HEK293T (cell line): ENCODE data around the gene PHB1.

Source experiments
- CTCF ChIA-PET: fragments of 350-600 bp; formaldehyde crosslinking; extraction: SDS; loops from one replicate; lab custom pipeline; 2021; ENCODE audit warnings: antibody characterized with exemption, inconsistent platforms; lab: Yijun Ruan, JAX
- POLR2A ChIA-PET: fragments of 350-600 bp; formaldehyde crosslinking; extraction: SDS; loops from one replicate; lab custom pipeline; 2020; ENCODE audit warnings: antibody characterized with exemption, inconsistent platforms; lab: Yijun Ruan, JAX
- DNase-seq: peaks from one replicate; pipeline ENCODE4 v3.0.0; 2012; ENCODE audit warnings: mixed read lengths; ENCODE audit errors: extremely low spot score
- ARNT ChIP-seq: fragments of 450-650 bp; IDR thresholded peaks from 2 replicates; pipeline ENCODE4 v1.6.1; 2017; ENCODE audit warnings: mild to moderate bottlenecking
- BHLHE40 ChIP-seq: fragments of 450-650 bp; IDR thresholded peaks from 2 replicates; pipeline ENCODE4 v1.6.1; 2016; ENCODE audit warnings: mild to moderate bottlenecking, moderate library complexity, borderline replicate concordance
- CTBP1 ChIP-seq: fragments of 450-650 bp; IDR thresholded peaks from 2 replicates; pipeline ENCODE4 v1.6.1; 2016; ENCODE audit warnings: borderline replicate concordance
- ELF4 ChIP-seq: fragments of 450-650 bp; IDR thresholded peaks from 2 replicates; pipeline ENCODE4 v1.6.1; 2017; ENCODE audit warnings: antibody characterized with exemption
- FOXA1 ChIP-seq: fragments of 450-650 bp; IDR thresholded peaks from 2 replicates; pipeline ENCODE4 v1.6.1; 2016; ENCODE audit warnings: mild to moderate bottlenecking
- FOXK2 ChIP-seq: fragments of 450-650 bp; IDR thresholded peaks from 2 replicates; pipeline ENCODE4 v1.6.1; 2016; ENCODE audit warnings: mild to moderate bottlenecking
- FOXM1 ChIP-seq: fragments of 450-650 bp; IDR thresholded peaks from 2 replicates; pipeline ENCODE4 v1.6.1; 2017; ENCODE audit warnings: mild to moderate bottlenecking, borderline replicate concordance
- HDGF ChIP-seq: fragments of 450-650 bp; IDR thresholded peaks from 2 replicates; pipeline ENCODE4 v1.6.1; 2017; ENCODE audit warnings: antibody characterized with exemption, borderline replicate concordance
- L3MBTL2 ChIP-seq: fragments of 450-650 bp; conservative IDR thresholded peaks from 2 replicates; pipeline ENCODE4 v1.6.1; 2016; ENCODE audit warnings: mild to moderate bottlenecking
- LEF1 ChIP-seq: fragments of 450-650 bp; IDR thresholded peaks from 2 replicates; pipeline ENCODE4 v1.6.1; 2017; ENCODE audit warnings: mild to moderate bottlenecking, borderline replicate concordance
- NFRKB ChIP-seq: fragments of 450-650 bp; IDR thresholded peaks from 2 replicates; pipeline ENCODE4 v1.6.1; 2016; ENCODE audit warnings: mild to moderate bottlenecking, moderate library complexity
- SP1 ChIP-seq: fragments of 450-650 bp; IDR thresholded peaks from 2 replicates; pipeline ENCODE4 v1.6.1; 2017
- SUZ12 ChIP-seq: fragments of 450-650 bp; IDR thresholded peaks from 2 replicates; pipeline ENCODE4 v1.6.1; 2016; ENCODE audit warnings: mild to moderate bottlenecking
- TARDBP ChIP-seq: fragments of 450-650 bp; IDR thresholded peaks from 2 replicates; pipeline ENCODE4 v1.6.1; 2016
- ZNF384 ChIP-seq: fragments of 450-650 bp; IDR thresholded peaks from 2 replicates; pipeline ENCODE4 v1.6.1; 2016
- TF ChIP-seq, protein P1 (sequence below): fragments of 450-650 bp; IDR thresholded peaks from 2 replicates; pipeline ENCODE4 v1.6.1; 2016

The PHB1 gene

GRCh38 chr17:49441578-49441977, 26.9 kb upstream of the PHB1 start:
- ChIA-PET POLR2A (no interaction called here), CTCF (interaction anchor here (1.0 kb wide), 1 partner anchor 42 kb away, joined by 3 read pairs; no protein-coding TSS in a partner anchor)
- TF ChIP-seq ARNT (no peak), NFRKB (no peak), FOXM1 (no peak), BHLHE40 (no peak), L3MBTL2 (no peak), FOXA1 (no peak), HDGF (no peak), CTBP1 (no peak), ELF4 (no peak), ZNF384 (no peak)
- no peak for DNase-seq

GRCh38 chr17:49440581-49440980, 25.9 kb upstream of the PHB1 start:
- no peak for DNase-seq
- CTCF ChIA-PET, result no interaction called here
- TF ChIP-seq FOXA1 (no peak), SP1 (no peak), NFRKB (no peak), BHLHE40 (no peak), ZNF384 (no peak), FOXM1 (no peak), CTBP1 (no peak)
- TF ChIP-seq, protein P1, sequence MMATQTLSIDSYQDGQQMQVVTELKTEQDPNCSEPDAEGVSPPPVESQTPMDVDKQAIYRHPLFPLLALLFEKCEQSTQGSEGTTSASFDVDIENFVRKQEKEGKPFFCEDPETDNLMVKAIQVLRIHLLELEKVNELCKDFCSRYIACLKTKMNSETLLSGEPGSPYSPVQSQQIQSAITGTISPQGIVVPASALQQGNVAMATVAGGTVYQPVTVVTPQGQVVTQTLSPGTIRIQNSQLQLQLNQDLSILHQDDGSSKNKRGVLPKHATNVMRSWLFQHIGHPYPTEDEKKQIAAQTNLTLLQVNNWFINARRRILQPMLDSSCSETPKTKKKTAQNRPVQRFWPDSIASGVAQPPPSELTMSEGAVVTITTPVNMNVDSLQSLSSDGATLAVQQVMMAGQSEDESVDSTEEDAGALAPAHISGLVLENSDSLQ, result no peak
- POLR2A ChIA-PET, result no interaction called here

- CTCF ChIA-PET, result interaction anchor here (0.9 kb wide), 1 partner anchor 117 kb away, joined by 3 read pairs; no protein-coding TSS in a partner anchor
- no peak for TF ChIP-seq TARDBP
- TF ChIP-seq ARNT, result no peak
- no peak for TF ChIP-seq ZNF384
- POLR2A ChIA-PET, result no interaction called here
These were observed 25.2 kb upstream of the PHB1 start for GRCh38 chr17:49439673-49440571.

DNA sequence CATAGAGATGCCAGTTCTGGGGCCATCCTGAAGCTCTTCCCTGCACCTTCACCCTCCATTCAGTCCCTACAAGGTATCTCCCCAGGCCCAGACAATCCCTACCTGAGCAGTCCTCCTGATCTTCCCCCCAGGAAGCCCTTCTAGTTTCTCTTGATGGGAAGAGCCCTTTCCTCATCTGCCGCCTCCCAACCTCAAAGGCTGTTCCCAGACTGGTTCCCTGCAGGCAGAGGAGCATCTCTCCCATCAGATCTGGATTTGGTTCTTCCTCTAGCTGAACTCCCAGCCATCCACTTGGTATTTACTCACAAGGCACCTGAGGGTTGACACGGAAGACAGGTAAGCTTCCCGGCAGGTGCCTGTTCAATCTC, 24.6 kb upstream of the PHB1 start:
- POLR2A ChIA-PET, result no interaction called here

More at GRCh38 chr17:49439673-49440571, 25.2 kb upstream of the PHB1 start:
- DNase-seq, result no peak

GRCh38 chr17:49438436-49439278, 24.0 kb upstream of the PHB1 start:
- no peak for DNase-seq
- ChIA-PET CTCF (interaction anchor here (0.5 to 5.9 kb wide), 3 partner anchors 13 to 118 kb away, joined by 3 to 63 read pairs (median 3); no protein-coding TSS in a partner anchor), POLR2A (interaction anchor here (1.5 kb wide), 1 partner anchor 24 kb away, joined by 4 read pairs; the partner anchor contains the start of gene PHB1)
- TF ChIP-seq TARDBP, result no peak
- no peak for TF ChIP-seq ELF4
- no peak for TF ChIP-seq FOXA1
- no peak for TF ChIP-seq LEF1
- TF ChIP-seq, protein P1, result no peak
- no peak for TF ChIP-seq HDGF
- TF ChIP-seq NFRKB, result no peak
- TF ChIP-seq SP1, result no peak
- TF ChIP-seq L3MBTL2, result no peak
- no peak for TF ChIP-seq ZNF384
- no peak for TF ChIP-seq FOXM1
- TF ChIP-seq BHLHE40, result no peak

More for the DNA sequence above, 24.6 kb upstream of the PHB1 start:
- TF ChIP-seq SP1 (no peak), TARDBP (no peak), ZNF384 (no peak), FOXK2 (no peak), BHLHE40 (no peak), SUZ12 (no peak), ELF4 (no peak), L3MBTL2 (no peak), ARNT (no peak), FOXM1 (no peak)
- CTCF ChIA-PET, result interaction anchor here (0.9 to 5.9 kb wide), 2 partner anchors 117 kb away, joined by 3 to 63 read pairs; no protein-coding TSS in a partner anchor
- DNase-seq, result no peak

DNA sequence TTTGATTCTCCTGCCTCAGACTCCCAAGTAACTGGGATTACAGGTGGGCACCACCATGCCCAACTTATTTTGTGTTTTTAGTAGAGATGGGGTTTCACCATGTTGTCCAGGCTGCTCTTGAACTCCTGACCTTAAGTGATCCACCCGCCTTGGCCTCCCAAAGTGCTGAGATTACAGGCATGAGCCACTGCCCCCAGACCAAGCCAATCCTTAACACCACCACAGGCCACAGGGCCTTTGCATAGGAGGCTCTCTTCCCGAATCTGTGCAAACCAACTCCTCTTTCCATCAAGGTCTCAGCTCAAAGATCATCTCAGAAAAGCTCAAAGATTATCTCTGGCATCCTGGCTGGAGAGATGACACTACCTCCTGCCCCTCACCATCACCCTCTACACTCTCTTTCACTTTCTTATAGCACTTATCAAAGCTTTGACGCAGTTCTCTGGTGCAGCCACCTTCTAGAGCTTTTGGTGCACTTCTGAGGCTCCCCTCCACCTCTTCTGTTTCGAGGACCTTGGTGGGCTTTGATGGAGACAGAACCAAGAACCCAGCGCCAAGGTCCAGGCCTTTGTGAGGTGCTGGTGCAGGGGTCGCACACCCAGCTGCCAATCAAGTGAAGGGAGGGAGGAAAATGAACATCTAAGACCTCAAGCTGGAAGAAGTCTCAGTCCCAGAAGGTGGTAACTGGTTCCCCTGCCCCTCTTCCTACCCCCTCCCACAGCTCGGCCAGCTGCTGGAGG, 23.2 kb upstream of the PHB1 start:
- no peak for DNase-seq
- POLR2A ChIA-PET, result interaction anchor here (1.5 kb wide), 1 partner anchor 23 kb away, joined by 4 read pairs; the partner anchor contains the start of gene PHB1
- CTCF ChIA-PET, result interaction anchor here (0.7 to 5.9 kb wide), 2 partner anchors 30 to 119 kb away, joined by 3 to 63 read pairs; no protein-coding TSS in a partner anchor
- TF ChIP-seq, protein P1, result no peak
- no peak for TF ChIP-seq HDGF
- TF ChIP-seq ZNF384, result no peak
- no peak for TF ChIP-seq NFRKB
- TF ChIP-seq ELF4, result no peak
- no peak for TF ChIP-seq FOXA1
